DOHH2 (cell line): Measurements from ENCODE around the gene TXNDC17.

Experiments used
- EZH2phosphoT487 ChIP-seq: fragments of 200-600 bp; sonication (generic); IDR thresholded peaks from 2 replicates; pipeline ENCODE4 v1.6.1; 2017; ENCODE audit warnings: borderline replicate concordance, mild to moderate bottlenecking, antibody characterized with exemption, low read length, moderate library complexity, mixed read lengths
- TF ChIP-seq, protein P1 (sequence below): fragments of 200-600 bp; sonication (generic); IDR thresholded peaks from one replicate; pipeline ENCODE4 v1.5.1; 2014; ENCODE audit warnings: antibody characterized with exemption, mild to moderate bottlenecking, low read depth, low read length; ENCODE audit not compliant: poor library complexity, severe bottlenecking

DNA sequence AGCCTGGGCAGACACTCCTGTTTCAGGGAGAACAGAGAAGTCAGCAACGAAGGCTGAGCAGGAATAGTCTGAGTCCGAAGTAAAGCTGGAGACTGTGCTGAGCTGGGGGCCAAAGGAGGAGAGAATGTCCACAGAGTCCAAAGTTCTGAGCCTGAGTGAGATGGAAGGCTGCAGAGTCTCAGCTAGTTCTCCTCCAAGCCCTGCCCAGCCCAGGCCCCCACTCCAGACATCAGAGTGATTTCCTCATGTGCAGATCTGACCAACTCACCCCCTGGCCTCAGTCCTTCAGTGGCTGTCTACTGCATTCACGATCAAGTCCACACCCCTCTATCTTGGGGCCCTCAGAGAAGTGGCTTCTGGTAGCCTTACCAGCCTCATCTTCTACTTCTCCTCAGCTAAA, 50.7 kb downstream of the TXNDC17 start:
- TF ChIP-seq, protein P1, sequence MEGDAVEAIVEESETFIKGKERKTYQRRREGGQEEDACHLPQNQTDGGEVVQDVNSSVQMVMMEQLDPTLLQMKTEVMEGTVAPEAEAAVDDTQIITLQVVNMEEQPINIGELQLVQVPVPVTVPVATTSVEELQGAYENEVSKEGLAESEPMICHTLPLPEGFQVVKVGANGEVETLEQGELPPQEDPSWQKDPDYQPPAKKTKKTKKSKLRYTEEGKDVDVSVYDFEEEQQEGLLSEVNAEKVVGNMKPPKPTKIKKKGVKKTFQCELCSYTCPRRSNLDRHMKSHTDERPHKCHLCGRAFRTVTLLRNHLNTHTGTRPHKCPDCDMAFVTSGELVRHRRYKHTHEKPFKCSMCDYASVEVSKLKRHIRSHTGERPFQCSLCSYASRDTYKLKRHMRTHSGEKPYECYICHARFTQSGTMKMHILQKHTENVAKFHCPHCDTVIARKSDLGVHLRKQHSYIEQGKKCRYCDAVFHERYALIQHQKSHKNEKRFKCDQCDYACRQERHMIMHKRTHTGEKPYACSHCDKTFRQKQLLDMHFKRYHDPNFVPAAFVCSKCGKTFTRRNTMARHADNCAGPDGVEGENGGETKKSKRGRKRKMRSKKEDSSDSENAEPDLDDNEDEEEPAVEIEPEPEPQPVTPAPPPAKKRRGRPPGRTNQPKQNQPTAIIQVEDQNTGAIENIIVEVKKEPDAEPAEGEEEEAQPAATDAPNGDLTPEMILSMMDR = no peak
- TF ChIP-seq EZH2phosphoT487 = no peak
